Measurements from ENCODE around the gene KIDINS220.

Gene KIDINS220

DNA sequence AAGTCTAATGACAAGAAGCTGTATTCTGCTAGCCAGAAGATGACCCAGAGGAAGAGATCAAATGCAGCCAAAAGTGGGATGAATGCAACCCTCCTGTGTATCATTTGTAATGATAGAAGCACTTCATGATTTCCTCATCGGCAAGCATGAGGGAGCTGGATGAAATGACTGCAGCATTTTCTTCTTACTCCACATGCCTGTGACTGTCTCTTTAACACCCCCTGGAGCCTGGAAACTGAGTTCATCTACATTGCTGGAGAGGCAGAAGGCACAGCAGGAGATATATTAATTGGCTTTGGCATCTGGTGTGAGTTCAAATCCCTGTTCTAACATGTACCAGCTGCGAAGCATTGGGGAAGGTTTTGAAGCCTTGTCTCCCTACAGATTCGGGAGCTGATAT is 117.9 kb downstream of the KIDINS220 start:
- no peak overlapping the region for H3K9ac ChIP-seq (ENCODE audit: low read depth, low read length)
- H3K4me3 ChIP-seq (ENCODE audit: low read depth in 1 of 2, low read length in 2 of 2), result no peak overlapping the region
- no peaks in the 10 kb centered on the region for H3K27me3 ChIP-seq (ENCODE audit: insufficient read depth, low read length, poor library complexity)
- no peak overlapping the region for H2AFZ ChIP-seq (ENCODE audit: low read depth, low read length)
- H3K4me1 ChIP-seq (ENCODE audit: insufficient read depth, low read length), result no peaks in the 10 kb centered on the region
- H3K27ac ChIP-seq (ENCODE audit: low read length), result no peak overlapping the region
- no peaks in the 10 kb centered on the region for H3K36me3 ChIP-seq (ENCODE audit: insufficient read depth, low read length)
- ATAC-seq (ENCODE audit: insufficient read depth, low read depth) (no peak), DNase-seq (no peak)
- no peaks in the 10 kb centered on the region for H3K79me2 ChIP-seq (ENCODE audit: insufficient read depth, low read length)
- H4K20me1 ChIP-seq (ENCODE audit: insufficient read depth, low read length), result no peaks in the 10 kb centered on the region
- H3K9me3 ChIP-seq (ENCODE audit: insufficient read depth, low read length, severe bottlenecking), result no peaks in the 10 kb centered on the region
- no peak overlapping the region for H3K4me2 ChIP-seq (ENCODE audit: insufficient read depth, low read length)
- no peak for TF ChIP-seq EZH2 (IDR thresholded peaks at IDR 0.05; ENCODE audit: borderline replicate concordance, low read depth, low read length, severe bottlenecking)
- TF ChIP-seq, protein P1, sequence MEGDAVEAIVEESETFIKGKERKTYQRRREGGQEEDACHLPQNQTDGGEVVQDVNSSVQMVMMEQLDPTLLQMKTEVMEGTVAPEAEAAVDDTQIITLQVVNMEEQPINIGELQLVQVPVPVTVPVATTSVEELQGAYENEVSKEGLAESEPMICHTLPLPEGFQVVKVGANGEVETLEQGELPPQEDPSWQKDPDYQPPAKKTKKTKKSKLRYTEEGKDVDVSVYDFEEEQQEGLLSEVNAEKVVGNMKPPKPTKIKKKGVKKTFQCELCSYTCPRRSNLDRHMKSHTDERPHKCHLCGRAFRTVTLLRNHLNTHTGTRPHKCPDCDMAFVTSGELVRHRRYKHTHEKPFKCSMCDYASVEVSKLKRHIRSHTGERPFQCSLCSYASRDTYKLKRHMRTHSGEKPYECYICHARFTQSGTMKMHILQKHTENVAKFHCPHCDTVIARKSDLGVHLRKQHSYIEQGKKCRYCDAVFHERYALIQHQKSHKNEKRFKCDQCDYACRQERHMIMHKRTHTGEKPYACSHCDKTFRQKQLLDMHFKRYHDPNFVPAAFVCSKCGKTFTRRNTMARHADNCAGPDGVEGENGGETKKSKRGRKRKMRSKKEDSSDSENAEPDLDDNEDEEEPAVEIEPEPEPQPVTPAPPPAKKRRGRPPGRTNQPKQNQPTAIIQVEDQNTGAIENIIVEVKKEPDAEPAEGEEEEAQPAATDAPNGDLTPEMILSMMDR (IDR thresholded peaks at IDR 0.05; ENCODE audit: borderline replicate concordance, extremely low read depth, low read length, poor library complexity, severe bottlenecking), result no peak

DNA sequence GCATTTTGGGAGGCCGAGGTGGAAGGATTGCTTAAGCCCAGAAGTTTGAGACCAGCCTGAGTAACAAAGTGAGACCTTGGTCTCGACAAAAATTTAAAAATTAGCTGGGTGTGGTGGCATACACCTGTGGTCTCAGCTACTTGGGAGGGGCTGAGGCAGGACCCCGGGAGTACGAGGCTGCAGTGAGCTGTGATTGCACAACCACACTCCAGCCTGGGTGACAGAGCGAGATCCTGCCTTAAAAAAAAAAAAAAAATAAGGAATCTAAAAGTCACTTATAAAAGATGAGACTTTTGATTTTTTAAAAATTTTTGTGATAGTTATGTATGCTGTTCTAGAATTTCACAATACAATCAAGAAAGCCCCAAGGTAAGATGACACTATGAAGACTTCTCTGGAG is 122.4 kb downstream of the KIDINS220 start:
- DNase-seq (no peak), ATAC-seq (ENCODE audit: insufficient read depth, low read depth) (no peak)
- no peaks in the 10 kb centered on the region for H3K27me3 ChIP-seq (ENCODE audit: insufficient read depth, low read length, poor library complexity)
- no peaks in the 10 kb centered on the region for H4K20me1 ChIP-seq (ENCODE audit: insufficient read depth, low read length)
- no peak overlapping the region for H3K4me3 ChIP-seq (ENCODE audit: low read depth in 1 of 2, low read length in 2 of 2)
- H3K9ac ChIP-seq (ENCODE audit: low read depth, low read length), result no peak overlapping the region
- H3K9me3 ChIP-seq (ENCODE audit: insufficient read depth, low read length, severe bottlenecking), result no peaks in the 10 kb centered on the region
- H2AFZ ChIP-seq (ENCODE audit: low read depth, low read length), result no peak overlapping the region
- no peak overlapping the region for H3K27ac ChIP-seq (ENCODE audit: low read length)
- no peaks in the 10 kb centered on the region for H3K4me1 ChIP-seq (ENCODE audit: insufficient read depth, low read length)
- TF ChIP-seq EZH2 (IDR thresholded peaks at IDR 0.05; ENCODE audit: borderline replicate concordance, low read depth, low read length, severe bottlenecking), result no peak
- no peaks in the 10 kb centered on the region for H3K79me2 ChIP-seq (ENCODE audit: insufficient read depth, low read length)
- no peaks in the 10 kb centered on the region for H3K36me3 ChIP-seq (ENCODE audit: insufficient read depth, low read length)
- no peak overlapping the region for H3K4me2 ChIP-seq (ENCODE audit: insufficient read depth, low read length)

GRCh38 chr2:8714283-8714682 is 123.1 kb downstream of the KIDINS220 start:
- Histone ChIP-seq H3K9ac (ENCODE audit: low read depth, low read length) (no peak overlapping the region), H4K20me1 (ENCODE audit: insufficient read depth, low read length) (no peaks in the 10 kb centered on the region), H2AFZ (ENCODE audit: low read depth, low read length) (no peak overlapping the region; the same call in 1 of the 2 replicates), H3K4me1 (ENCODE audit: insufficient read depth, low read length) (no peaks in the 10 kb centered on the region), H3K9me3 (ENCODE audit: insufficient read depth, low read length, severe bottlenecking) (no peaks in the 10 kb centered on the region), H3K4me3 (ENCODE audit: low read depth in 1 of 2, low read length in 2 of 2) (no peak overlapping the region), H3K79me2 (ENCODE audit: insufficient read depth, low read length) (no peaks in the 10 kb centered on the region), H3K36me3 (ENCODE audit: insufficient read depth, low read length) (no peaks in the 10 kb centered on the region), H3K4me2 (ENCODE audit: insufficient read depth, low read length) (no peak overlapping the region), H3K27ac (ENCODE audit: low read length) (no peak overlapping the region), H3K27me3 (ENCODE audit: insufficient read depth, low read length, poor library complexity) (no peaks in the 10 kb centered on the region)
- TF ChIP-seq, protein P1 (IDR thresholded peaks at IDR 0.05; ENCODE audit: borderline replicate concordance, extremely low read depth, low read length, poor library complexity, severe bottlenecking), result no peak
- TF ChIP-seq EZH2 (IDR thresholded peaks at IDR 0.05; ENCODE audit: borderline replicate concordance, low read depth, low read length, severe bottlenecking), result no peak
- ATAC-seq (ENCODE audit: insufficient read depth, low read depth) (no peak), DNase-seq (no peak)

DNA sequence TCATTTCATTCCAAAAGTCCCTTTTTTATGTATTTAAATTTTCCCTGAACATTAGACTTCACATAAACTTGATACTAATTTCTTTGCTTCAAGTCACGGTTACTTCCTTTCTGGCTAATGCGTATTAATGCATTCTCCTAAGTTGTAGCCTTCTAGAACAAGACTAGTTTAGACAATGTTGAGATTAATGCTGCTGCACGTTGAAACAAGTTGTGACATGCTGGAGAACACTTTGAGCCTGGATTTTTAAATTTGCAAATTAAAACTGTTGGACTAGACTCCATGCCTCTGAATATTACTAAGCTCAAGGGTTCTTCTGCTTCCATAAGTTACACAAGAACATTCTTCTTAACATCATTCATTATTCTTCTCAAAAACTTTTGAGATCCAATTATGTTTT is 126.5 kb downstream of the KIDINS220 start:
- no peaks in the 10 kb centered on the region for H3K4me1 ChIP-seq (ENCODE audit: insufficient read depth, low read length)
- DNase-seq, result no peak
- no peak overlapping the region for H3K4me2 ChIP-seq (ENCODE audit: insufficient read depth, low read length)
- no peak overlapping the region for H2AFZ ChIP-seq (ENCODE audit: low read depth, low read length)
- no peak overlapping the region for H3K4me3 ChIP-seq (ENCODE audit: low read depth in 1 of 2, low read length in 2 of 2)
- H4K20me1 ChIP-seq (ENCODE audit: insufficient read depth, low read length), result no peaks in the 10 kb centered on the region
- H3K36me3 ChIP-seq (ENCODE audit: insufficient read depth, low read length), result no peaks in the 10 kb centered on the region
- H3K27me3 ChIP-seq (ENCODE audit: insufficient read depth, low read length, poor library complexity), result no peaks in the 10 kb centered on the region
- no peak overlapping the region for H3K9ac ChIP-seq (ENCODE audit: low read depth, low read length)
- H3K27ac ChIP-seq (ENCODE audit: low read length), result no peak overlapping the region
- no peak for ATAC-seq (ENCODE audit: insufficient read depth, low read depth)
- TF ChIP-seq, protein P1 (IDR thresholded peaks at IDR 0.05; ENCODE audit: borderline replicate concordance, extremely low read depth, low read length, poor library complexity, severe bottlenecking), result no peak
- no peak for TF ChIP-seq EZH2 (IDR thresholded peaks at IDR 0.05; ENCODE audit: borderline replicate concordance, low read depth, low read length, severe bottlenecking)
- H3K9me3 ChIP-seq (ENCODE audit: insufficient read depth, low read length, severe bottlenecking), result no peaks in the 10 kb centered on the region
- H3K79me2 ChIP-seq (ENCODE audit: insufficient read depth, low read length), result no peaks in the 10 kb centered on the region
